ENCODE data around the gene SOS2.

DNA sequence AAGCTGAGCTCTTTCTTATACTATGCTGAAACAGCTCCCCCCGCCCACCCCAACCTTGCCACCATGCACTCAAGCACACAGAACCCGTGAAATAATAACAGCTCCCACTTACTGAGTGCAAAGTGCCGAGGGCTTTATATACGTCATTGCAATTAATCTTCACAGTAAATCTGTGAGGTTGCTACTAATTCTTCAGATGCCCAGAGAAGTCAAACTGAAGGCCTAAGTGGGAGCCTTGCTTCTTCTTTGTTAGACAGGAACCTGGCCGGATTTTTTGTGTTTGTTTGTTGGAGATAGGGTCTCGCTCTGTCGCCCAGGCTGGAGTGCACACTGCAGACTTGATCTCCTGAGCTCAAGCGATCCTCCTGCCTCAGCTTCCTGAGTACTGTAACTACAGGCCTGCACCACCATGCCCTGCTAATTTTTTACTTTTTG is 149.1 kb downstream of the SOS2 start:
- TF ChIP-seq, protein P1, sequence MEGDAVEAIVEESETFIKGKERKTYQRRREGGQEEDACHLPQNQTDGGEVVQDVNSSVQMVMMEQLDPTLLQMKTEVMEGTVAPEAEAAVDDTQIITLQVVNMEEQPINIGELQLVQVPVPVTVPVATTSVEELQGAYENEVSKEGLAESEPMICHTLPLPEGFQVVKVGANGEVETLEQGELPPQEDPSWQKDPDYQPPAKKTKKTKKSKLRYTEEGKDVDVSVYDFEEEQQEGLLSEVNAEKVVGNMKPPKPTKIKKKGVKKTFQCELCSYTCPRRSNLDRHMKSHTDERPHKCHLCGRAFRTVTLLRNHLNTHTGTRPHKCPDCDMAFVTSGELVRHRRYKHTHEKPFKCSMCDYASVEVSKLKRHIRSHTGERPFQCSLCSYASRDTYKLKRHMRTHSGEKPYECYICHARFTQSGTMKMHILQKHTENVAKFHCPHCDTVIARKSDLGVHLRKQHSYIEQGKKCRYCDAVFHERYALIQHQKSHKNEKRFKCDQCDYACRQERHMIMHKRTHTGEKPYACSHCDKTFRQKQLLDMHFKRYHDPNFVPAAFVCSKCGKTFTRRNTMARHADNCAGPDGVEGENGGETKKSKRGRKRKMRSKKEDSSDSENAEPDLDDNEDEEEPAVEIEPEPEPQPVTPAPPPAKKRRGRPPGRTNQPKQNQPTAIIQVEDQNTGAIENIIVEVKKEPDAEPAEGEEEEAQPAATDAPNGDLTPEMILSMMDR (IDR thresholded peaks at IDR 0.05): no peak
- no peak for TF ChIP-seq POLR2A (IDR thresholded peaks at IDR 0.05)

Measured in lower leg skin (tissue), 3 donors.